T-helper 2 cell (primary cell): ENCODE measurements around the gene ADARB1.

Experiments used
- DNase-seq, 5 experiments: peaks; one replicate each; pipeline versions ENCODE4 v3.0.0 to v3.0.0-alpha.2; 2012 to 2022

The ADARB1 gene

GRCh38 chr21:45154511-45155508 lies 80.4 kb downstream of the ADARB1 start:
- DNase-seq, result peak in 2 of 5 experiments; percentile 12 to 74

- DNase-seq, result no peak
Measured at GRCh38 chr21:45155910-45156309, 81.5 kb downstream of the ADARB1 start.

- no peak for DNase-seq
Measured at GRCh38 chr21:45156459-45156858, 82.1 kb downstream of the ADARB1 start.

GRCh38 chr21:45157932-45158331 lies 83.6 kb downstream of the ADARB1 start:
- DNase-seq, result no peak

- no peak for DNase-seq
Measured at GRCh38 chr21:45158491-45159423, 84.4 kb downstream of the ADARB1 start.

GRCh38 chr21:45160198-45160597 lies 85.8 kb downstream of the ADARB1 start:
- no peak for DNase-seq

- no peak for DNase-seq
Measured at GRCh38 chr21:45161038-45161945, 86.9 kb downstream of the ADARB1 start.

- DNase-seq, result no peak
Measured at GRCh38 chr21:45162115-45162514, 87.7 kb downstream of the ADARB1 start.

DNA sequence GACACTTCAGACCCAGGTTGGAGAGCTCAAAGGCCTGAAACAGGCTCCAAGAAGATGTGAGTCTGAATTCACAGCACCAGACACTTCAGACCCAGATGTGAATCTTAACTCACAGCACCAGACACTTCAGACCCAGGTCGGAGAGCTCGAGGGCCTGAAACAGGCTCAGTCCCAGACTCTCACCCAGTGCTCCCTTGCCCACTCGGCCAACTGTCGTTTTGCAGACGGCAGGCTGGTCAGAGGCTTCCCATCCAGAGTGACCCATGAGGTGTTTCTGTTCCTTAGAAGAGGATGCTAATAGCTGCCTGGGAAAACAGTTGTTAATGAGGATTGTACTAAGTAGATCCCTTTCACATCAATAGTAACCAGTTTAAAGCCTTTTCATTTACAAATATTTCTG lies 88.4 kb downstream of the ADARB1 start:
- DNase-seq, result no peak

DNA sequence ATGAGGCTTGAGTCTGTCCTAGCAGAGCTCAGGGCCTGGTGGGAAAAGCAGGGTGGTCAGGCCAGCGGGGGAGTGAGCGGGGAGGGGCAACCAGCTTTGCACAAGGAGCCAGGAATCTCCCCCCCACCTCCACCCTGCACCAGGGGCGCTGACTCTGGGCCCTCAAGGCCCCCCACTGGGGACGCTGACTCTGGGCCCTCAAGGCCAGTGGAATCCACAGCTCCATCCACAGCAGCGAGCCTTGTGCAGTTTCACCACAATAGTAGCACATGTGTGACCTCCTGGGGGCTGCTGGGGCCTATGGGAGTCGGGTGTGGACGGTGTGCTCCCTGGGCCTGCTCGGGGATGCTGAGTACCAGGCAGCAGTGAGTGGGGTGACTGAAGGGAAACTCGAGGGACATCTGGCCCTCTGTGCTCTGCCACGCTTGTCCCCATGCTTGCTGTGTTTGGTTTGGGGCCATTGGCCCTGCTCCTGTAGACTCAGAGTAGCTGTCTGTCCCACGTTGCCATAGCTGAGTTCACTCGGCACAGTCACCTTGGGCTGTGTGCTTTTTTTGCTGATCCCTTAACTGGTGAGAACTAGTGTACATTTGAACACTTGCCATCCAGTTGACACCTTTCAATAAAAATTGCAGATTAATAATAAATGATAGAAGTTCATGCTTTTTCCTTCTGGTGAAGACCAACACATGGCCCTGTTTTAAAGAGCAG lies 89.2 kb downstream of the ADARB1 start:
- no peak for DNase-seq

- no peak for DNase-seq
Measured at GRCh38 chr21:45164124-45164511, 89.7 kb downstream of the ADARB1 start.

GRCh38 chr21:45164838-45165237 lies 90.5 kb downstream of the ADARB1 start:
- no peak for DNase-seq

- DNase-seq, result no peak
Measured at GRCh38 chr21:45166931-45167330, 92.6 kb downstream of the ADARB1 start.

- no peak for DNase-seq
Measured at GRCh38 chr21:45167796-45168222, 93.4 kb downstream of the ADARB1 start.

DNA sequence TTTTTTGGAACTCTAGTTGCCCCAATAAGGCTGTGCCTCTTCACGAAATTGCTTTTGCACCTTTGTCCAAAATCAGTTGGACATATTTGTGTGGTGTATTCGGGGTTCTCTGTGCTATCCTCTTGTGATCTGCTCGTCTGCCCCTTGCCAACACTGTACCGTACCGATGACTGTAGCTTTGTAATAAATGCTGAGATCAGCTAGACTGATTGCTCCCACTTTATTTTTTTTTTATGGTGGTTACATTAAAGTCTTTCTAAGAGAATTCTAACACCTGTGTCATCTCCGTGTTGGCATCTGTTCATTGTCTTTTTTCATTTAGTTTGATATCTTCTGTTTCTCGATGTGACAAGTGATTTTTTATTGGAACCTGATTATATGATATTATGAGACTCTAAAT lies 94.1 kb downstream of the ADARB1 start:
- DNase-seq, result no peak

GRCh38 chr21:45169001-45169400 lies 94.6 kb downstream of the ADARB1 start:
- DNase-seq, result peak in 1 of 5 experiments; percentile 15

GRCh38 chr21:45169682-45170081 lies 95.3 kb downstream of the ADARB1 start:
- no peak for DNase-seq

- DNase-seq, result no peak
Measured at GRCh38 chr21:45170987-45171386, 96.6 kb downstream of the ADARB1 start.

DNA sequence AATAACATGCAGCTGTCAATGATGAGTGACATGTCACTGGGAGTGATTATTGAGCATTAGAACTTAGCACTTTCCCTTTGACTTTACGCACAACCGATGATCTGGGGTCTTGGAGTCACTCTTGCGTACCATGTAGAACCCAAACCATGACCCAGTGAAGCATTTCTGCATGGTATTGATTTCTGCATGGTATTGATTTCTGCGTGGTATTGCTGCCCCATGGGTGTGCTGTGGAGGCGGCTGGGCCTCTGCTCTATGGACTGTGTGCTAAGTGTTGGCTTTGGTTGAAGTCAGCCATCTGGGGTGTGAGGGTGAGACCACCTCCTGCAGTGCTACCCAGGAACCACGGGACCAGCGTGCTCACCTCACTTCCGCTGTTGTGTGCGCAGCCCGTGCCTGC lies 98.0 kb downstream of the ADARB1 start:
- DNase-seq, result no peak

- DNase-seq, result no peak
Measured at GRCh38 chr21:45175326-45176095, 101.1 kb downstream of the ADARB1 start.

GRCh38 chr21:45176141-45176540 lies 101.8 kb downstream of the ADARB1 start:
- no peak for DNase-seq
